Muscle of arm (tissue), 12 donors: Measurements from ENCODE around the gene TBC1D22A. TPM values are rescaled to one million over a fixed set of nuclear protein-coding genes. Genes with fewer than 3 reads are reported as not detected.

Experiments used
- DNase-seq: peaks from one replicate; pipeline ENCODE4 v3.0.0-alpha.2; 2013
- polyA plus RNA-seq, 12 donors: library from polyadenylated mRNA; unstranded; fragments of 120-200 nt; gene quantifications; one replicate each; pipeline ENCODE4 v1.2.1, GENCODE V29; 2013; ENCODE audit not compliant: insufficient read length in 12 of 12

Gene TBC1D22A
- polyA plus RNA-seq, 12 donors: 10.3 to 18.0 (median 13.1) TPM; not detected in 1

DNA sequence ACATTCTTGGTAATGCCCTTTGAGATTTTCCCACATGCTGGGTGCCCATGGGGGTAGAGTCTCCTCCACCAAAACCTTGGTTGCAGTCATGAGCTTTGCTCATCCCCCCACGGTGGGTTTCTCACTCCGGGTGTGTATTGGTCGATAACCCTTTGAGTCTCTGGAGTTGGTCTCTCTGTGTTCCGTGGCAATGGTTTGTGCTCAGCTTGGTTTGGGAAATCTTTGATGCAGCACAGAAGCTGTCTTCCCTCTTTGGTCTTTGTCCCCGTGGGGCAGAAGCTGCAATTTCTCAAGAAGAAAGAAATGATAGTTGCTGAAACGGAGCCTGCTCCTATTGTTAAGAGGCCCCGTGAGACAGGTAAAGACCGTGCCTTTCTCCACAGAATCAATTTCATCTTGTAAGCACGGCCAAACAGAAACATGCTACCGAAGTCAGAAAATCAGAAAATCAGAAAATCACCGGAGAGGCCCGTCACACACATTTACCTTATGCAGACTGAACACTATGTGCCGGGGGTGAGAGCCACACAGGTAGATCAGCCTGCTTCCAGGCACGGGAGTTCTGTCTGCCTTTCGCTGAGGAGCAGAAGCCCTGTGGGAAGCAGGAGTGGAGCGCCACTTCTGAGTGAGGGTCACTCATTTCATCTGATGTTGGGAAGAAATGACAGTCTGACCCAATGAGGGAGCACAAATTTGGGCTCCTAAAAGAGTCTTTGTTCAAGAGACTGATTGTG, 186.1 kb downstream of the TBC1D22A start:
- no peak for DNase-seq

DNA sequence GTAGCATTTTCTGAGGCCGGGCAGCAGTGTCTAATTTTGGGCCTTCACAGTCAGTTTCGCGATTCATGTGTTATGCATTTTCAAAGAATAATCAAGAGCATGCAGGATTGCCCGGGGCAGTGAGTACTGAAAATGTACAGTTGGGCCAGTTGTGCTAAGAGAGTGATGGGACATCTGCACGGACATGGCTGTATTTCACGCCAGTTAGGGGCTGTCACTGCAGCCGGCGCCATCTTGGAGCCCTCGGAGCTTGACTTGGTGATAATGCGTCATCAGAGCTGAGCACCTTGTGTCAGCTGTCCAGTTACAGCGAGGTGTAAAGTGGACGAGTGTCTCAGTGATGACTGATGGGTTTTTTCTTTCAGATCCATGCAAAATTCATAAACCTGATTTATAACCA, 188.9 kb downstream of the TBC1D22A start:
- DNase-seq: no peak

DNA sequence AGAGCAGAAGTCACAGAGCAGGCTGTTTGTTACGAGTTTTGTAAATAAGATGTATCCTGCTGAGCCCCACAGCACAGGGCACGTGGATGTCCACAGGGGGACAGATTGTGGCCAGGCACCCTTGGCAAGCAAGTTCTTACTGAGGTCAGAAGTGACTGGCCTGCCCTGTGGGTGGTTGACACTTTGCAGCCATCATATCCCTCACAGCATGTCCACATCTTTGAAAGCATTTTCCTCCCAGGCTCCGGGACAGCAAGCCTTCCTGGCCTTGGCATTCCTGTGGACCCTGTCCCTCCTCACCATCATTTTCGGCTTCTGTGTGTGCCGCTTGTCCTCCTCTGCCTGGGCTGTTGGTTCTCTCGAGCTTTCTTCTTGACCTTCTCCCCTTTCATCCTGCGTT, 189.5 kb downstream of the TBC1D22A start:
- no peak for DNase-seq

DNA sequence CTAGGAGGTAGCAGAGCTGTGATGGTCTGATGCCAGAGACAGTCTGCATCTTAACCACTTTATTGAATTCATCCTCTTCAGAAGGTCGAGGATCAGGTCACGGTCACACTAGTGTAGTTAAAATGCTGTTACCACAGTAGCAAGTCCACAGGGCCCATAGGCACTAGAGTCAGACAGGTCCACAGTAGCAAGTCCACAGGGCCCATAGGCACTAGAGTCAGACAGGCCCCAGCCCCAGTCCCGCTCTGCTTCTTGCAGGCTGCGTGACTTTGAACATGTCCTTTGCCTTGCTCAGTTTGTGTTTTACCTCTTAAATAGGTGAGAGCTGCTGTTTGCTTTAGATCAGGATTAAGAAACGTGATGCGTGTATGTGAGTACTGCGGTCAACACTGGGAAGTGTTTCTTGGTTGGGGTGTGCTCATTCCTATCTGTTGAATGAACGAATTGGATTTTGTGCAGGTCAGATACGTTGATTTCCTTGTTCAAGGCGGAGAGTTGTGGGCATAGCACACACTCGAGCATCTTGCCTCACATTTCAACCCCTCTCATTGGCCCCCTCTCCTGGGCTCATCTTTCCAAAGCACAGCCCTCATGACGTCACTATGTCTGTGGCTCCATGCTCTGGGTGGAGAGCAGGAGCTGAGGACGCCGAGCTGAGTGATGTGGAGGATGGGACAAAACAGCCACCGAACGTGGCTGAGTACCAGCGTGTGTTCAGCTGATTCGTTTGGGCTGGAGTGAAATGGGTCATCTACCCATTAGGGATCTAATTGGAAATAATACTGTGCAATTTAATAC, 191.7 kb downstream of the TBC1D22A start:
- DNase-seq: no peak

DNA sequence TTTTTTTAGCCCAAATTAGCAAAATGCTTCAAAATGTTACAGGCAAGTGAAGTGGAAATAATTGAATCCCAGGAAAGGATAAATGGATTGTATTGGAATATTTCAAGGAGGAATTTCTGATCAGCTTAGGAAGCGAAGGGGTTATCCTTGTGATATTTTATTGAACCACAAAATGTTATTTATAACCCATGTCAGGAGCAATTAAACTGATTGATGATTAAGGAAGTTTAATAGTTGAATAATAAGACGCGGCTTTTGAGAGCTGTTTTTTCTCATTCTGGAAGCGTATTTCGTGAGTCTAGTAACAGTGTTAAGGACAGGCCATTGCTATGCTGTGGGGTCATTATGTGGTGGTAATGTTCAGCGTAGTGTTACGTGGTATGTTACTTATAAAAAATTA, 192.3 kb downstream of the TBC1D22A start:
- DNase-seq: no peak

DNA sequence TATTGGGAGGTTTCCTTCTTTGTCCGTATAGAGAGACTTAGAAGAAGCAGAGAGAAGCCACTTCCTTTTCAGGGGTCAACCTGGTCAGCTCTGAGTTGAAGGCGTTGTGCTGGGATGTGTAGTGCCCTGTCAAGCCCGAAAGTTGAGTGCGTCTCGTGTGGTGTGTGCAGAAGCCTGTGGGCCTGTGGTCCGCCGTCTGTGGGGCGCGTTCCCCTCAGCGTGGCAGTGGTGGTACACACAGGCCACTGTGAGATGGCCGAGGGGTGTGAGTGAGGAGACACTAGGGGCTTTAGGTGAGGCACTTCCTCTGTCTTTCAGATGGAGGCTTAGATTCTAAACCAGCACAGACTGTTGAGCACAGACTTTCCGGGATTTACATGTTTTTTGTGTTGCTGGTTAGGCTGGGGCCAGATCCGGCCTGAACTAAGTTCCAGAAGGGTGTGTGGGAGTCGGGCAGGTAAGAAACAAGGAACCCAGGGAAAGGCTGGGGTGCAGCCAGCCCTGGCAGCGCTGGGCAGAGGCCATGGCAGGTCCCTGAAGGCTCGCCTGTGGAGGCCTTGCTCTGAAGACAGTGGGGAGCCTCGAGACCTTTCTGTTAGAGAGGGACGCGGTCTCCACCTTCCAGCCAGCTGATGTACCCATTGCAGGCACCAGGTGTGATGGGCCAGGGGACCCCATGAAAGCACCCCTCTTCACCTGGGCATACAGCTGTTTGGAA, 194.2 kb downstream of the TBC1D22A start:
- DNase-seq: no peak

DNA sequence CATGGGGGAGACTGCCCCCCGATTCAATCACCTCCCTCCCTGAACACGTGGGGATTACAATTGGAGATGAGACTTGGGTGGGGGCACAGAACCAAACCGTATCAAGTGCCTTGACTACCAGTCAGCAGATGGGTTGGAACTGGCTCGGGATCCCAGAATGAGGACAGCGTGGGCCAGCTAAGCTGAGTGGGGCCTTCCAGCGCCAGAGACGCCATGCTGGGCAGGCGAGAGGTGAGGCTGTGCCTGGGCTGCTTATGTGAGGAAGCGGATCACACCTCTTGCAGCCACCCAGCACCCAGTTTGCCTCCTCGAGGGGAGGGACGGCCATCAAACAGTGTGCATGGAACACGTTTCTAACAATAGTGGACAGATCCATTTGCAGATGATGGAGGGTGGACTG, 195.1 kb downstream of the TBC1D22A start:
- no peak for DNase-seq

DNA sequence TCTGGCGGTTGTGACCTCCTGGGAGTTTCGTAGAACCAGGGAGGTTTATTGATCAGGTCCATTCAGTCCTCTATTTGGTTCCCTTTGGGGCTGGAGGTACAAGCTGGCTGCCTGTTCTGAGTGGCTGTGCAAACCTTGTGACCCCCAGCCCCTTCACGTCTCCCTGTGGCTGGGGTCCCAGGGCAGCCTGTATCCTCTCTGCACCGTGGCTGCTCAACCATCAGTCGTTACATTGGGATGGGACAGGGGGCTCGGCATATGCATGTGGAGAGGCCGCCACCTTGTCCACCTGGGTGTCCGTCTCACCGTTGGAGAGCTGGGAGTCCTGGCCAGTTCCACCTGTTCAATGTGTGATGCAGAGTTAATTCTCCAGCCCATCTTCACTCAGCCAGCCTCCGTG, 195.7 kb downstream of the TBC1D22A start:
- DNase-seq: no peak

DNA sequence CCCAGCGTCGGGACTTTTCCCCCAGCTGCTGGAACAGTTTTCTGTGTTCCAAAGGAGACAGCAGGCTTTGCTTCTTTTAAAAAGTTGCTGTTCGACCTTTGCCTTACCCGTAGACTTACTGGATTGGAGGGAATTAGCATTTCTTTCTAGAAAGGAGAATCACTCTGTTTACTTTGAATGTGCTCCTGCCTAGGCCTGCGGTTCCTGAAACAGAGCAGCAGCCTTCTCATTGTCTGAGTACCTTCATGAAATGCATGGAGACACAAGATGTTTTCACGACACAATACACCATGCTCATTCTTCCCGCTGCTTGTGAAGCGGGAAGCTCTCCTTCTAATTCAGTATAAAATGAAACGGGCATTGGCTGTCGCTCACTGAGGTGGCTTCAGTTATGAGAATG, 196.2 kb downstream of the TBC1D22A start:
- DNase-seq: no peak

DNA sequence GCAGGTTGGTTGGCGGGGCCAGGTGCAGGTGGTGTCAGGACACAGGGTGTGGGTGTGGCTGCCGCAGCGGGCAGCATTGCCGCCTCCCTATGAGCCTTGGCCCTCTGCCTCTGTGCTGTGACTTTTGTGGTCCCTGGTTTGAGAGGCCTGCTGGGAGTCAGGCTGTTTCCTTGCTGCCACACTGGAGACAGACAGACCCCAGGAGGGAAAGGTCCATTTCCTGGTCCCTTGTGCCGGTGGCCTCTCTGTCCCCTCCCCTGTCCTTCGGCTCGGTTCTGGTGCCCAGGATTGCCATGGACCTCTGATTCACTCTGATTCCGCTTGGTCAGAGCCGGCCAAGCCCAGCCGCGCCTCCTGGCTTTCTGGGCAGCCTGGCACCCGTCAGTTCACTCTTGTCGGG, 196.9 kb downstream of the TBC1D22A start:
- no peak for DNase-seq

DNA sequence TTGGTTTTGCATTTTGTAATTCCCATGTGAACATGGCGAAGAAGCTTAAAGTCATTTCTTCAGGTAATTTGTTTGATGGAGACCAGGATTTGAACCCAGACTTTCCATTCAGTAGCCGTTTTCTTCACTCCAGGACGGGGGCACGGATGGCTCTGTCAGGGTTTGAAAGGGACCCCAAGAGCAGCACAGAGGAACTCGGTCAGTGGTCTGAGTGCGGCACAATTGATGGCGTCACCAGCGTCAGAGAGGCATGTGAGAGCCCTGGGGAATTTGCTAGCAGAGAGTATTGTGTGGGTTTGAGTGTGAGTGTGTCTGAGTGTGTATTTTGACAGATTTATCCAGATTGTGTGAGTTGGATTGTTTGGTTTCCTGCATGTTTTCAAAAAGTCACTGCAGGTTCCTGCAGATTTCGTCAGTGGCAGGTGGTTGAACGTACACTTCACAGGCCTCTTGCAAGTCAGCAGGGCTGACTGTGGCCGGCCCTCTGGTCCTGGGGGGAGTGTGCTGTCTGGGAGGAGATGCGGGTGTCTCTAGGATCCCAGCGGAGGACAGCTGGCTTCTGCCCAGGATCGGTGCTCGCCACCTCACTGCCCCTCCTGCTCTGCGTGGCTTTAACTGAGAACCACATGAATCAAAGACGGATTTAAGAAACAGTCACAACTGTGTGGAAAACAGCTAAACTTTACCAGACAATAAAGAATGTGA, 199.3 kb downstream of the TBC1D22A start:
- DNase-seq: no peak

DNA sequence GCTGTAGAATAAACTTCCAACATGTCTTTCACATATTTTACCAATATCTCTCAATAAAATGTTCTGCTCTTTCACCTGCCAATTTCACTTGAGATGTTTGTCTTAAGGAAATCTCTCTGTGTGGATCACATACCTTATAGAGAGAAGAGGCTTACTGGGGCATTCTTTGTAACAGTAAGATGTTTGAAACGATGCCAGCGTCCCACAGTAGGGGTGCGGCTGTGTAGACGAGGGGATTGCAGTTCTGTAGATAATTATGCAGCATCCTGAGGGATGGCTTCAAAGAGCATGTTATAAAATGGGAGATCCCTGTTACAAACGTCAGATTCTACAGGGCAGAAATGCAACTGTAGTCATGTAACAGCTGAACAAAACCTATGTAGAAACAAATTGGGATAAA, 200.0 kb downstream of the TBC1D22A start:
- no peak for DNase-seq

DNA sequence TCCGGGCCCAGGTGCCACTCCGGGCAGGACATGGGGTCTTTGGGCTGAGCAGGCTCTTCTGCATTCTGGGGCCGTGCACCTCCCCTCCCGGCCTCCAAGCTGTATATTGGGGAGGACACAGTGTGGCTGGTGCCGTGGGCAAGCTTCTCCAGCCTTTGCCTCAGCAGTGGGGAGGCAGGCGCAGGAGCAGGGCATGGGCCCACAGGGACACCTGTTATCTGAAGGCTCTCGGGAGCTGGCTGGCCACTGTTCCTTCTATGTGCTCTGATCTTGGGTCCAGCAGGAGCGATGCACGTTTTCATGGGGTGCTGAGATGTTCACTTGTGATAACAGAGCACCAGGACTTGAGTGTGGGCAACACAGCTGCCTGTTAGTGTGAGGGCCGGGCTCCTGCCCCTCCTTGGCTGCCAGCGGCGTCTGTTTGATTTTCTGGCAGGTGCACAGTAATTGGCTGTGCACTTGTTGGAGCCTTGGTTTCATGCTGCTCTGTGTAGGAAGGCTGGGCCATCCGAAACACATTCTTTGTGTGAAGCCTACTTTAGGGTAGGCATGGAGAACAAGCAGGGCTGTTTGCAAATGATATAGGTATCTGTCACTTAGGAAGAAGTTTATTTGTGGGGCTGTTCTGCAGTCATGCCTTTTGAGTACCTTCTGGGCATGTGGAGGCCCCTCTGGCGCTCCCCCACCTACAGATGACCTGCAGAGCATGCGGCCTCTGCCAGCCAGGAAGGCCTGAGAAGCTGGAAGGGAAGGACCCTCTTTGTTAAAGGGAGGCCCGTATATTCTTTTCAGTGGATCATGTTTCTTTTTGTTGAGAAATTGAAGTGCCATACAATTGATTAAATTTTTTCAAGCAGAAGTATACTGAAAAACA, 201.5 kb downstream of the TBC1D22A start:
- DNase-seq: no peak

DNA sequence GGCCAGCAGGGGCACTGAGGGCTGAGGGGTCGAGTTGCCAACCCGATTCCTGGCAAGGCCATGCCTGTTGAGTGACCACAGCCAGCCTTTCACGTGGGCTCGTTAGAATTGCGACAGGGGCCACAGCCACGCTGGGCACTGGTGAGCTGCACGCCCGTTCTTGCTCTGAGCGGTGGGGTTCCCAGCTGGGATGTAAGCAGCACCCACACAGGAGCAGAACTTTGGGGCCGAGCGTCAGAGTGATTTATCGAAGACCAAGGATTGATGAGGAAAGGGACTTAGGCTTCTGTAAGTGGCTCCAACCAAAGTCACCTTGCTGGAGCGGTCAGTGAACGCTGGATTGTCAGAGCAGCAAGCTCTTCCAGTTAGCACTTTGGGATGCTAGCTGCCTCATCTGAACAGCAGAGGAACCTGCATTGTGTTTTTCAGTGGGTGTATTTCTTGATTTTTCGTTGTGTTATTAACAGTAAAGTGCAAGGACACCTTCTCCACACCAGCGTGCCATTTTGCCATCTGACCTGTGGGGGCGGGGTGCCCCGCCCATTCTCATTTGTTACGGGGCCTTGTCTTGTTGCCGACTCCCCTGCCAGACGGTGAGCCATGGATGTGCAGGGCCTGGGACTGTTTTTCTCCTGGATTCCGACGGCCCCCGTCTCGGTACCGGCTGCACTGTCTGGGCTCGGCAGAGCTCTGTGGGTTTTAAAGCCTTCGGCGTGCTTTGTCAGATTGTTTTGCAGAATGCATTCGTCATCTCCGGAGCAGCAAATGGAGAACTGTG, 202.5 kb downstream of the TBC1D22A start:
- no peak for DNase-seq

DNA sequence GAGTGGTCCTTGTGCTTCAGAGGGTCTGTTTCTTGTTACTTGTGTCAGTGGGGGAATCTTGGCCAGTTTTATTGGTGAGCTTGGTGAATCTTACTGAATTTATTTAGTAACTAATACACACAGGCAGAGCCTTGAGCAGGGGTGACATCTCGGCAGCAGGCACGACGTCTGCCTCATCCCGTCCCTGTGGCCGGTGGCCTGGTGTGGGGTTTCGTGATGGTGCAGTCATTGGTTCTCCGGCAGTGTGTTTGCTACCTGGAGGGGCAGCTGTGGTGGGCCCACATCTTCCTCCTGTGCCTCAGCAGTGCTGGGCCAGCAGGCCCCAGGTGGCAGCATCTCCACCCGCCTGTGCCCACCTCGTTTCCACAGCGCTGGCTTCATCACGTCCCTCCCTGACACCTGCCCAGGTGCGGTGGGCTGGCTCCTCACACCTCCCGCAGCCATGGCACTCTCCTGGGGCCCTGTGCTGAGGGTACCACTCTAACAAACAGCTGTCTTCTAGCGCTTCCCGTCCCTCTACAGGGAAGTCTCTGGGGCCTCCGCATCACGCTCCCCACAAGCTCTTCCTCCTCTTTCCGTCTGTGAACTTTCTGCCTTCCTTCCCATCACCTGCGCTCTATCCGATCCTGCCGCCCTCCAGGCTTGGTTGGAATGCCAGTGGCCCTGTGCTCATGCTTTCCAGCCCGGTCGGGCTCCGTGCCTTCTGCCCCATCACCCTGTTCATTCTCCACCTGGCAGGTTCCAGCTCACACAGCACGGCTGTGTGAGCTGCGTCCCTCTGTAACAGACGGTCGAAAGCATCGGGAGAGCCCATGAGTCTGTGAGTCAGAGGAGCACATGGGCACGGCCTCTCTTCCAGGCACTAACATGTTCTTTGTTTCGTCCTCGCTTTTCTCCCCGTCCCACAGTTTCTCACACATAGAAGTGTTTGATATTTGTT, 203.4 kb downstream of the TBC1D22A start:
- no peak for DNase-seq

DNA sequence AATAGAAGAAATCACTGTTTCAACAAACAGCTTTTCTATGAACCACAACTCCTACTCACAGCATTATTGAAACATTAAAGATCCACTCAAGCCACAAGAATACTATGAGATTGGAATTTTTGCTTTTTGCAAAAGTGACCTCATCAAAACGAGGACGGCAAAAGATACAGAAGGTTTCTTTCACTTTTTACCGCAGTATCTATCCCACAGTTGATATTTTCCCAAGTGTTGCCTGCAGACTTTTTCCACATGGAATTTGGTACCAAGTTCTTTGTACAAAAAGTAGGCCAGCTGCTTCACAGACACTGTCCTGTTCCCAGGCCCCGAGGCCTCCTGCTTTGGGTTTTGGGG, 204.0 kb downstream of the TBC1D22A start:
- DNase-seq: no peak

DNA sequence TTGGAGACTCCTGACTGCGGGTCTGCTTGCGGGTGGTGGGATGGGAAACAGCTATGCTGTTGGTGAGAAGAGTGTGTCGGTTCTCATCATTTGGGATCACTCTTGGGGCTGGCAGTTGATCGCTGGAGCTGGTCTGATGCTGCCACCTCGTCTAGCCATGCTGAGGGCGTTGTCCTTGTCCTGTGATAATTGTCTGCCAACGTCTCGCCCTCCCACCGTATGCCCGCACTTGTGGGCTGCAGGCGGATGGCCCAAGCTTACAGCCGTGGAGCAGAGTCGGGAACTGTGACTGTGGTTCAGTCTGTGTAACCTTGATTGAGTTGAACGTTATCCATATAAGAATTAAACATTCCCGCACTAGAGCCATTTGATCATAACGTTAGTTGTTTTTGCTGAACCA, 204.4 kb downstream of the TBC1D22A start:
- no peak for DNase-seq

DNA sequence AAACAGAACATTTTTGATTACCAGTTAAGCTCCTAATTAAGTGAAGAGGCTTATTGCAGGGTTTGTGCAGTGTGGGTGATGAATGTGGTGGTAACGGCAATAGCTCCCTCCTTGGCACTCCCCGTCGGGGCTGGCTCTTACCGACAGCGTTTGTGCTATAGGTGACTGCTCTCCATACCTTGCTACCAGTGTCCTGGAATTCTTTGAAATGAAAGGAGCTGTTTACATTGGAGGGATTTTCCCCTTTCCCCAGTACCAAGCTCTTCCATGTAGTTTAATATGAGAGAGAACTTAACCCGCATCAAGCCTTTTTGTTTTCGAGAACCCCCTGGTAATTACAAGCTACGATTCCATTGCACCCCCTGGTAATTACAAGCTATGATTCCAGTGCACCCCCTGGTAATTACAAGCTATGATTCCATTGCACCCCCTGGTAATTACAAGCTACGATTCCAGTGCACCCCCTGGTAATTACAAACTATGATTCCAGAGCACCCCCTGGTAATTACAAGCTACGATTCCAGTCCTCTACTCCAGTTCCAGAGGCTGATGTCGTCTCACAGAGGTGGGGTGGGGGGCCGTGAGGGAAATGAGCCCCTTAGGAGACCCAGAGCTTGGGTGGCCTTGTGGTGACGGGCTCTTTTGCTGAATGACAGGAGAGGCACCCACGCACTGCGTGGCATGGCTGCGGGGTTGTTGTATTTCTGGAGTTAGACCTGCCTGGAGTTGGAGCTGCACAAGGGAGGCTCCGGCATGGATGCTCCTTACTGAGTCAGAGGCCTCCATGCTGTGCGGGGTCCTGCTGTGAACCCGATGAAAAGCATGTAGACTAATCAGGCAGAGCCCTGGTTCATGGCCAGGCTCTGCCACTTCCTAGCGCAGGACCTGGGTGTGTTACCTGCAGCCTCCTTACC, 205.3 kb downstream of the TBC1D22A start:
- DNase-seq: no peak
